Measurements from ENCODE around the gene UGT1A4. TPM values are rescaled to one million over a fixed set of nuclear protein-coding genes. Genes with fewer than 3 reads are reported as not detected.

The UGT1A4 gene
- total and polyA plus RNA-seq, 2 of the 8 experiments (the other 6 are each of a cell fraction or from before 2014, with no cell fraction given), result not detected

- no peak for TF ChIP-seq CEBPB (IDR thresholded peaks at IDR 0.05; ENCODE audit: low read depth, low read length)
- no peak for TF ChIP-seq SP2 (IDR thresholded peaks at IDR 0.05; ENCODE audit: low read length)
- no peak for TF ChIP-seq CTBP2 (IDR thresholded peaks at IDR 0.05; ENCODE audit: borderline replicate concordance, insufficient read depth, insufficient read length, low read length)
Observed at GRCh38 chr2:233672886-233673285, 45.6 kb upstream of the UGT1A4 start (continued).
